EL (cell line): Measurements from ENCODE around the gene SPRED2.

Source experiments
- DNase-seq: peaks from one replicate; pipeline ENCODE4 v3.0.0-alpha.2; 2016

SPRED2 gene

GRCh38 chr2:65264821-65265670, 167.4 kb downstream of the SPRED2 start:
- DNase-seq: peak; percentile 75

GRCh38 chr2:65263986-65264385, 168.4 kb downstream of the SPRED2 start:
- no peak for DNase-seq

GRCh38 chr2:65263262-65263661, 169.1 kb downstream of the SPRED2 start:
- DNase-seq: no peak

GRCh38 chr2:65261676-65262075, 170.7 kb downstream of the SPRED2 start:
- DNase-seq: peak; percentile 24
